ENCODE results near the gene RAP2A. TPM values are rescaled to one million over a fixed set of nuclear protein-coding genes. Genes with fewer than 3 reads are reported as not detected.

Gene RAP2A
- total RNA-seq, 1 experiment from 2014 or later = 27.8 TPM

DNA sequence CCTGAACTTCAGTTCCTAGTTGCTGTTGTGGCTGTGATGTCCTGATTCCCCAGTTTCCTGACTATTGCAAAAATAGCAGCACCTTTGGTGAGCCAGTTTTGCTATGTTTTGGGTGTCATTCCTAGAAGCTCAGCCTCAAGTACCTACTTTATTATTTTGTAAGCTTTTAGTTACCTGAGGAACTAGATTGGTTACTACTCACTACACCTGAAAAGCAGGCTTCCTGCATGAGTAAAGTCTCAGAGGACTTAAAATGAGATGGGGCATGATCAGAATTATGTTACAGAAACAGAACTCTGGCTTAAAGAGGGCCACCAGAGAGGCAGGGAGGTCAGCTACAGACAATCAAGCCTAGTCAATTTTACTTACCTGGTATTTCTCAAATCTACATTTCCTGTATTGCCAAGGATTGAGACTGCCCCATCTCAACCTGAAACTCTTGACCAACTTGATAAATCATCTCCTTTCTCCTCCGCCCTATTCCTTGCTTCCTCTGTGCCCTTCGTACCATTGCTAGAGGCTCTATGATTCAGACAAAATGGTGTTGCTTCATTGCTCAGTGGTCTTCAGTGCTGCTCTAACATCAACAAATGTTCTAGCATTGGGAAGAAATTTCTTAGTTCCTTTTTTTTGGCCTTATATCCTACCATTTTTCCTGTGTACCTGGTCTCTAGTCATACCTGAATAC, 58.9 kb downstream of the RAP2A start:
- DNase-seq (ENCODE audit: low read depth) = no peak

DNA sequence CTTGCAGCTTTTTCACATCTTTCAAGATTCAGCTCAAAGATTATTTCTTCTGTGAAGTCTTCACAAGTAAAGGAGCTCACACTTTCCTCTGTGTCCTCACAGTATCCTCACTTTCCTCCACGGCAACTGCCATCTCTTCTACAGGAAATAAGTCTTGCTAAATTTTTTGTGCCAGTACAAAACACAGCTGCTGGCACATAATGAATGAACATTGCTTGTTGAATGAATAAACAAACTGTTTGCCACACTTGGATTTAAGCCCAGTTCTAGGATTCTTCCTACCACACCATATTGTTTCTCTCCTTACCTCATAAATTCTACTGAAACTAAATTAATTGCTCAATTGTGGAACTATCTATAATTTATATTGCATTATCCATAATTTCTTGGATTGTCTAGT, 59.5 kb downstream of the RAP2A start:
- no peak for DNase-seq (ENCODE audit: low read depth)

DNA sequence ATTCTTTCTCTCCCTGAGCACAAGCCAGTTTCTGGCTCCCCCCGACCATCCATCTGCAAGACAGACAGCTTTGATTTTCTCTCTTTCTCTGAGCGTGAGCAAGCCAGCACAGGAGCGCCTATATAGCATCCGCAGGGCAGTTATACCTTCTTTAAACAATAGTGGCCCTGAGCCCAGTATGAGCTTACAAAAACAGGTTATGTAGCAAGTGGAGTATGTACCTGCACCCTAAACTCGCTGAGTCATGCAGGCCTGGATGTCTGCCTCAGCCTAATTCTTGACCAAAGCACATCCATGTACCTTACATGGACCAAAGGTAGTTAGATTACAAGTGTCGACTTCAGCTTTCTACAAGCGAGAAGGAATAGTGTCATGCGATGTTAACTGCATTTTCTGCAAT, 61.7 kb downstream of the RAP2A start:
- DNase-seq (ENCODE audit: low read depth) = no peak

DNA sequence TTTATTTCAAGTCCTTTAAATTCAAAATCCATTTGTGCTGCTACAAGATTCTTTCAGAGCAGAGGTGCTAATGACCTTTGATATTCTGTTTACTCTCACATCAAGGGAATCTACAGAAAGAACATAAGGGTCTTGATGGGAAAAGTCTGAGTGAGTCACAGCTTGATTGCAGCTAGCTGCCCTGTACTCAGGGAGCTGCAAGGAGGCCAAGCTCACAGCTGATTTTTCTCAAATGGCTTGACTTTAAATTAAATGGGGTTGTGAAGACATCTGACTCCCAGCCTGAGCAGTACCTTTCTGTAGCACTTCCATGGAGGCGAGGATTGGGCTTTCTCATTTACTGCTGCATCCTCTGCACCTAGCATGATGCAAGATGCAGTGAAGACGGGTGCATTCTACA, 62.5 kb downstream of the RAP2A start:
- no peak for DNase-seq (ENCODE audit: low read depth)

DNA sequence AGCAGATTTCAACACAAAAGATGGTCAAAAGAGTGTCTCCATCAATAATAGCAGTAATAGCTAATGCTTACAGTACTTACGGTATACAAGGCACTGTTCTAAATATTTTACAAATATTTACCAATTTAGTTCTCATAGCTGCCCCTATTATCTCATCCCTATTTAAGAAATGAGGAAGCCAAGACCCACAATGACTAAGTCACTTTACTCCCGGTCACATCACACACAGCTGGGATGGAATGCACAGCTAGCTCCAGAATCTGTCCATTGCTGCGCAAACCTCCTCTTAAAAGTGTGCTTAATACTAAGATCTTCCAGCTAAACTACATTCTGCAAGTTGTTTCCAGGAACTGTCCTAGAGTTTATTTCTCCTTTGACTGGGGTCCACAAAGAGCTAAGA, 63.4 kb downstream of the RAP2A start:
- DNase-seq (ENCODE audit: low read depth) = no peak

DNA sequence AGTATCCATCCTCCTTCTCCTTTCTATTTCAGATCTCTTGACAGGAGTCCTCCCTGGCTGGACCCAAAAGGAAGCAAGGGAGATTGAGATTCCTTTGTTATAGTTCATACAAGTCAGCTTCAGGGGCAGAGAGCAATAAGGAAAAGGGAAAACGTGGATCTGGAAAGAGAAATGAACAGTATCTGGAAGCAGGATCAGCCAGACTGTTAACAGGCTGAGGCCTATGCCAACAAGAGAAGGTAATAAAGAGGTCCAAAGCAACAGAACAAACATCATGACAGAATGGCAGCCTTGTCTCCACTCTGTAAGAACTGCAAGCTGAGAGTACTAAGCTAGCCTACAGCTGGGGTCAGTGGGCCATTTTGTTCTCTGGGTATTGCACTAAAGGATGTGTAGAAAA, 64.5 kb downstream of the RAP2A start:
- no peak for DNase-seq (ENCODE audit: low read depth)

DNA sequence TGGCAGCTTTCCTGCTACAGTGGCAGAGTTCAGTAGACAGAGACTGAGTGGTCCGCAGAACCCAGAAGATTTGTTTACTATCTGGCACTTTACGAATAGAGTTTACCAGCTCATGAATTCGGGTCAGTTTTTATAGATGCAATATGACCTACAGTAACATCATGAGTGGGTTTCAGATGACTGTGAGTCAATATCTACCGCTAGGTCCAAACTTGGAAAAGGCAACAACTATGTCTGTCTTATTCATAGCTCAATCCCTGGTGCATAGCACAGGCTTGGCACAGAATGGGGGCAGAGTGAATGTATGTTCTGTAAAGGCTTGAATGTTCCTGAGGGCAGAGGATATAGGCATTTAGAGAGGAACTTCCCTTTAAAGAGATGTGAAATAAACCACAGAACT, 65.2 kb downstream of the RAP2A start:
- DNase-seq (ENCODE audit: low read depth) = no peak

DNA sequence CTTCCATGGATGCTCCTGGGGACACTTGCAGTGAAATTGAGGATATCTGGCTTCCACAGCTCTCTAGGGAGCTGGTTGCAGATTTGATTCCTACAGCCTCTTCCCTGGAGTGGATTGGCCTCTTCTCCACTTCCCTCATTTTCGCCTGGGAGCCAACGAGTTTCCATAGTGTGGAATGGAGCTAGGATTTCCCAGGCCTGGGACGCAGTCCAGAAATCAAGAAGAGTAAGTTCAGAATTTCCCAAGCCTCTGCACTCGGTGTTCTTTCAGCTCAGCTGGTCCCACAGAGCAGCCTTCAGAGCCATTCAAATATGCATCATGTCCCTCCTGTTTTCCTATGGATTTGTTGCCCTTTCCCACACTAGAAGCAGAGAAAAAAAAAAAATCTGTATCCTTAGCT, 68.2 kb downstream of the RAP2A start:
- no peak for DNase-seq (ENCODE audit: low read depth)

DNA sequence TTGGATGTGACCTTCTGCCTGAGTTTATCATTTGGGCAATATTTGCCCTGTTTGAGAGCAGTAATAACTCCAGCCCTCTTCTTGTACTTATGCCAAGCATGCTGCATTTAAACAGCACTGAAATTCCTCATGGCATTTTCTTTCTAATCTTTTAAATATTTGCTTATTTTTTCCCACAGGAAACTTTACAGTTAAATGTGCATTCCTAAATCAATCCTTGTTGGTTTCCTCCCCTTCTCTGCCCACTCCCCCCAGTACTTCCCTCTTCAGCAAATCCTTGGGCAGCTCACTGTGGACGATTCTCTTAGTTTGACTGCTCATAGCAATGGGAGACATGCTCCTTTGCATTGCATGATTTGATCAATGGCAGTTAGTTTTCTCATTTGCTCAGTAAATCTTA, 68.7 kb downstream of the RAP2A start:
- no peak for DNase-seq (ENCODE audit: low read depth)

DNA sequence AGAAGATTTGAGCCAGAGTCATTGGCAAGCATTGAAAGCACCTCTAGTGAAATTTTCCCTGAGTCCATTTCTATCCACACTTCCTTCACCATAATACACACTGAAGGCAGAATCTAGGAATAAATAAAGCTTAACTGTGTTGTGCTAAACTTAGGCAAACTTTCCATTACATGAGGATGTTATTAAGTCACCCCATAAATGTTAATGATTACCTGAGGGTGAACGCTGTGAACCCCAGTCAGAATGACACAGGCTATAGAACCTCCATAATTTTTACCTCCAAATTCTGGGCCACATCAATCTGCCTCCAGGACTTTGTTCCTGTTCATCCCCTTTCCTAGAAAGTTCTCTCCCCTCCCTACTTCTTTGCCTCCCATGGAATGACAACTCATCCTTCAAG, 71.0 kb downstream of the RAP2A start:
- no peak for DNase-seq (ENCODE audit: low read depth)

DNA sequence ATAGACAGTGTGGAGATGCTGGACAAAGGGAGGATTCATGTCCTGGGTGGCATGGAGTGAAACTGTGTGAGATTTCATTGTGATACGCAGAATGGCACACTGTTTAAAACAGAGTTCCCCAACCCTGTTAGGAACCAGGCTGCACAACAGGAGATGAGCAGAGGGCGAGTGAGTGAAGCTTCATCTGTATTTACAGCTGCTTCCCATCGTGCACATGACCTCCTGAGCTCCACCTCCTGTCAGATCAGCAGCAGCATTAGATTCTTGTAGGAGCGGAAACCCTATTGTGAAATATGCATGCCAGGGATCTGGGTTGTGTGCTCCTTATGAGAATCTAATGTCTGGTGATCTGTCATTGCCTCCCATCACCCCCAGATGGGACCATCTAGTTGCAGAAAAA, 72.5 kb downstream of the RAP2A start:
- peak; percentile 49 for DNase-seq (ENCODE audit: low read depth)

DNA sequence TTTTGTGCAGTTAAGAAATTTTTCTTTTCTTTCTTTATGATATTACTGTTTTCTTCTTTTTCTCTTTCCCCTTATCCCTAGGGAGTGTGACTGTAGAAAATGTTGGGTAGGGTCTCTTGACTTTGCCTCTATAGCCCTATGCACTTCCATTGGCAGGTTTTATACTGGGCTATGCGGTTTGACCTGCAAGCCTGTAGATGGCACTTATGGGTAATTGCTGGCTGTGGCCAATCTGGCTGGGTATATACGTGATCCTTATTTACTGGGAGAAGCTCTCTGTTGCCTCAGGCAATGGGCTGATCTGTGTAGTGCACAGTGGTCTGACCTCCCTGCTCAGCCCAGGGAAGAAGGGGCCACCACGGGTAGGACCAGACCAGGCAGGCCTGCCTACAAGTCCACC, 78.8 kb downstream of the RAP2A start:
- DNase-seq (ENCODE audit: low read depth) = no peak

DNA sequence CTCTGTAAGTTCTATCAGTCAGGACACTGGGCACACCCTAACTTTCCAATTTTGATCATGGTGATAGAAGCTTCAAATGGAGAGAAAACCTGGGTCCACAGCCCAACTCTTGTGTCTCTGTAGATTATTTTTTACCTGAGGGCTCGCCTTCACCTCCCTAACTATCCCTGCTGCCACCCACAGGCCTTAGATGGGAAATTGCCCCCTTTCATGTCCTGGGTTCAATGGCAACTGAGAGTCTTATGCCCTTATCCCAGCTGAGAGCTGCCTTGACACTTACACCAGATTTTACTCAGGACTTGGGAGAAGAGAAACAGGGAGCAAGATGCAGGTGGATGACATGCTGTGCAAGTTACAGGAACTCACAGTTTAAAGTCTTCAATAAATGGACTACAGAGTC, 81.7 kb downstream of the RAP2A start:
- DNase-seq (ENCODE audit: low read depth) = no peak

DNA sequence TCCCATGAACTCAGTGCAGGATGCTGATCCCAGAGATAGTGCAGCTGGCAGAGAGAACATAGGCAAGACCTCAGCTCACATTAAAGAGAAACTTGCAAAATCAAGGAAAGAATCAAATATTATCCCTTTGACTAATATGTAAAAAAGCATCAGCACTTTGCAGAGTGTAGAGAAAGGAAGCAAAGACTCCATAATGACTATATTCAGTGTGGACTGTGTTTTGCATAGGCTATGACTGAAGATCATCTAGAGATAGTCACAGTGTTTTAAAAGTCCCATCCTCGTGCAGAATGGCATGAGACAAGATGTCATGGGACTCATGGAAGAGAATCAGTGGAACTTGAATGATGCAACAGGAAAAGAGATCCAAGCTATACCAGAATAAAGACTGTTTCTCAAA, 84.0 kb downstream of the RAP2A start:
- no peak for DNase-seq (ENCODE audit: low read depth)

Small RNA genes lying within 50 kb of the gene (small RNA-seq; reads per million reads assigned to genes)
- gene AL442067.1 = not detected

Other genes starting within 250 kb of the RAP2A start
- 12.3 and 19.4 TPM in 2 replicates for gene MBNL2, start 211.8 kb upstream of the RAP2A start, total RNA-seq (2014; rRNA removed; shearing (Covaris generic))

Data from HT1080 (cell line).